ENCODE measurements around the gene FBXO3.

DNA sequence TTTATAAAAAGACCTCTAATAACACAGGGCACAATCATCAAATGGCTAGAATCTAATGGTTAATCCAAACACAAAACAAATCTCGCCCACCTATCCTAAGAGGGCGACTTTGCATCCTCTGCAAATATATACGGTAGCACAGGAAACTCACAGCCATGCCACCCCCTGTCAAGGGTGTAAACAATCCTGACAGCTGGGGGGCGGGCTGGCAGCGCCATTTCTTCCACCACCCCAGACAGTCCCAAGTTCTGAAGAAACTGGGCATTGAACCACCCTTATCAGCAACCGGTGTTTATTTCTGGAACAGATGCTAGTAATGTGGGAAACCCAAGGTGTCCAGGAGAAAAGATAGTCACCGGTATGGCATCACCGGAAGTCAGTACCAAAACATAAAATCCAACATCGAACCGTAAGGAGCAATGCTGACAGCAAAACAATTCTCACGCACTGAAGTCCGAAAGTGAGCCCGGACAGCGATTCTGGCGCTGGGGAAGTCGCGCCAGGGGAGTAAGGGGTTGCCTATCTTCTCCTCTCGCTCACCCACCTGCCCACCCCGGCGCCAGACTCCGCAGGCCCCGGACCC is 825 bp downstream of the FBXO3 start:
- TF ChIP-seq, protein P1, sequence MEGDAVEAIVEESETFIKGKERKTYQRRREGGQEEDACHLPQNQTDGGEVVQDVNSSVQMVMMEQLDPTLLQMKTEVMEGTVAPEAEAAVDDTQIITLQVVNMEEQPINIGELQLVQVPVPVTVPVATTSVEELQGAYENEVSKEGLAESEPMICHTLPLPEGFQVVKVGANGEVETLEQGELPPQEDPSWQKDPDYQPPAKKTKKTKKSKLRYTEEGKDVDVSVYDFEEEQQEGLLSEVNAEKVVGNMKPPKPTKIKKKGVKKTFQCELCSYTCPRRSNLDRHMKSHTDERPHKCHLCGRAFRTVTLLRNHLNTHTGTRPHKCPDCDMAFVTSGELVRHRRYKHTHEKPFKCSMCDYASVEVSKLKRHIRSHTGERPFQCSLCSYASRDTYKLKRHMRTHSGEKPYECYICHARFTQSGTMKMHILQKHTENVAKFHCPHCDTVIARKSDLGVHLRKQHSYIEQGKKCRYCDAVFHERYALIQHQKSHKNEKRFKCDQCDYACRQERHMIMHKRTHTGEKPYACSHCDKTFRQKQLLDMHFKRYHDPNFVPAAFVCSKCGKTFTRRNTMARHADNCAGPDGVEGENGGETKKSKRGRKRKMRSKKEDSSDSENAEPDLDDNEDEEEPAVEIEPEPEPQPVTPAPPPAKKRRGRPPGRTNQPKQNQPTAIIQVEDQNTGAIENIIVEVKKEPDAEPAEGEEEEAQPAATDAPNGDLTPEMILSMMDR (conservative IDR thresholded peaks at IDR 0.05; ENCODE audit: low read length) = peak; percentile 26; the same call in 1 of the 2 replicates
- TF ChIP-seq EZH2phosphoT487 (IDR thresholded peaks at IDR 0.05; ENCODE audit: borderline replicate concordance, low read depth, low read length) = no peak

Measured in OCI-LY7 (cell line).